ENCODE results near the gene CTBP2.

Gene CTBP2

GRCh38 chr10:125037145-125037877 is 123.1 kb downstream of the CTBP2 start:
- no peak for DNase-seq (ENCODE audit: extremely low read depth, insufficient read length)
- Histone ChIP-seq H3K27me3 (replicated peaks; ENCODE audit: control insufficient read depth, insufficient read depth, low read length) (no peaks in the 10 kb centered on the region; the same call in none of the 2 replicates), H3K36me3 (ENCODE audit: control insufficient read depth, insufficient read depth, low read length) (no peaks in the 10 kb centered on the region), H3K4me3 (replicated peaks; ENCODE audit: low read depth, low read length) (no peak overlapping the region)
- no peak for TF ChIP-seq CTCF (IDR thresholded peaks at IDR 0.05; ENCODE audit: insufficient read depth, low read length, poor library complexity, severe bottlenecking)

- H3K36me3 ChIP-seq (ENCODE audit: control insufficient read depth, insufficient read depth, low read length): no peaks in the 10 kb centered on the region
- H3K27me3 ChIP-seq (replicated peaks; ENCODE audit: control insufficient read depth, insufficient read depth, low read length): no peaks in the 10 kb centered on the region; the same call in none of the 2 replicates
- no peak for TF ChIP-seq CTCF (IDR thresholded peaks at IDR 0.05; ENCODE audit: insufficient read depth, low read length, poor library complexity, severe bottlenecking)
- DNase-seq (ENCODE audit: extremely low read depth, insufficient read length): no peak
- no peak overlapping the region for H3K4me3 ChIP-seq (replicated peaks; ENCODE audit: low read depth, low read length)
Measured at GRCh38 chr10:125035588-125036295, 124.6 kb downstream of the CTBP2 start.

GRCh38 chr10:125035136-125035535 is 125.2 kb downstream of the CTBP2 start:
- Histone ChIP-seq H3K4me3 (replicated peaks; ENCODE audit: low read depth, low read length) (no peak overlapping the region), H3K36me3 (ENCODE audit: control insufficient read depth, insufficient read depth, low read length) (no peaks in the 10 kb centered on the region), H3K27me3 (replicated peaks; ENCODE audit: control insufficient read depth, insufficient read depth, low read length) (no peaks in the 10 kb centered on the region; the same call in 1 of the 2 replicates)
- DNase-seq (ENCODE audit: extremely low read depth, insufficient read length): no peak
- no peak for TF ChIP-seq CTCF (IDR thresholded peaks at IDR 0.05; ENCODE audit: insufficient read depth, low read length, poor library complexity, severe bottlenecking)

GRCh38 chr10:125034675-125035074 is 125.7 kb downstream of the CTBP2 start:
- Histone ChIP-seq H3K27me3 (replicated peaks; ENCODE audit: control insufficient read depth, insufficient read depth, low read length) (no peaks in the 10 kb centered on the region), H3K4me3 (replicated peaks; ENCODE audit: low read depth, low read length) (no peak overlapping the region), H3K36me3 (ENCODE audit: control insufficient read depth, insufficient read depth, low read length) (no peaks in the 10 kb centered on the region)
- DNase-seq (ENCODE audit: extremely low read depth, insufficient read length): no peak
- no peak for TF ChIP-seq CTCF (IDR thresholded peaks at IDR 0.05; ENCODE audit: insufficient read depth, low read length, poor library complexity, severe bottlenecking)

GRCh38 chr10:125033146-125033924 is 127.0 kb downstream of the CTBP2 start:
- no peak for TF ChIP-seq CTCF (IDR thresholded peaks at IDR 0.05; ENCODE audit: insufficient read depth, low read length, poor library complexity, severe bottlenecking)
- Histone ChIP-seq H3K4me3 (replicated peaks; ENCODE audit: low read depth, low read length) (no peak overlapping the region), H3K36me3 (ENCODE audit: control insufficient read depth, insufficient read depth, low read length) (no peaks in the 10 kb centered on the region), H3K27me3 (replicated peaks; ENCODE audit: control insufficient read depth, insufficient read depth, low read length) (no peaks in the 10 kb centered on the region)
- DNase-seq (ENCODE audit: extremely low read depth, insufficient read length): no peak

Data from GM06990 (cell line).